H1 (cell line): ENCODE data around the gene PARP16. TPM values are rescaled to one million over a fixed set of nuclear protein-coding genes. Genes with fewer than 3 reads are reported as not detected.

Experiments used
- CBX8 ChIP-seq: fragments of 300-800, 300-1000 bp; sonication (generic); IDR thresholded peaks from 2 replicates; pipeline ENCODE4 v1.7.1; 2016; ENCODE audit warnings: low read depth, low read length, borderline replicate concordance
- CREB1 ChIP-seq: IDR thresholded peaks from 2 replicates; pipeline ENCODE4 v1.6.1; 2012; ENCODE audit warnings: inconsistent platforms
- JUN ChIP-seq: IDR thresholded peaks from 2 replicates; pipeline ENCODE4 v1.6.1; 2011; ENCODE audit warnings: low read depth, mild to moderate bottlenecking, improper control_type of control experiment, low read length
- NRF1 ChIP-seq: IDR thresholded peaks from 2 replicates; pipeline ENCODE4 v1.6.1; 2011; ENCODE audit warnings: mild to moderate bottlenecking, low read depth, low read length, improper control_type of control experiment
- RAD21 ChIP-seq, 2 experiments: IDR thresholded peaks in 1 of 2; conservative IDR thresholded peaks in 1 of 2; 2 replicates each; pipeline ENCODE4 v1.6.1; 2011; ENCODE audit warnings: low read depth in 2 of 2, low read length in 2 of 2, improper control_type of control experiment in 1 of 2, inconsistent platforms in 1 of 2, mild to moderate bottlenecking in 1 of 2, moderate library complexity in 1 of 2
- RBBP5 ChIP-seq: IDR thresholded peaks from 2 replicates; pipeline ENCODE4 v1.7.1; 2012; ENCODE audit warnings: low read depth, mild to moderate bottlenecking, inconsistent platforms, low read length, moderate library complexity, borderline replicate concordance
- SAP30 ChIP-seq: fragments of 300-600 bp; sonication (generic); IDR thresholded peaks from 2 replicates; pipeline ENCODE4 v1.7.1; 2012; ENCODE audit warnings: low read length, moderate library complexity, mild to moderate bottlenecking, inconsistent platforms; ENCODE audit not compliant: insufficient read depth, insufficient replicate concordance
- SIX5 ChIP-seq: IDR thresholded peaks from 2 replicates; pipeline ENCODE4 v1.6.1; 2011; ENCODE audit warnings: mild to moderate bottlenecking, low read depth, low read length
- SP2 ChIP-seq: IDR thresholded peaks from 2 replicates; pipeline ENCODE4 v1.6.1; 2012; ENCODE audit warnings: mild to moderate bottlenecking, low read length, inconsistent platforms
- TEAD4 ChIP-seq: IDR thresholded peaks from 2 replicates; pipeline ENCODE4 v1.6.1; 2012; ENCODE audit warnings: low read depth, low read length, inconsistent platforms, mixed read lengths
- USF2 ChIP-seq: IDR thresholded peaks from 2 replicates; pipeline ENCODE4 v1.6.1; 2011; ENCODE audit warnings: low read length, improper control_type of control experiment
- ZNF274 ChIP-seq: IDR thresholded peaks from 2 replicates; pipeline ENCODE4 v1.7.0; 2012; ENCODE audit warnings: low read length, borderline replicate concordance; ENCODE audit errors: extremely low read depth
- polyA plus RNA-seq, 7 experiments: library from polyadenylated mRNA; depleted of rRNA in 3 of 7; stranded (reverse) in 5 of 7; unstranded in 2 of 7; fragments of >200 nt in 5 of 7; fragments of 200-250 nt in 2 of 7; gene quantifications; 1 replicate in 5 of 7; 2 replicates in 1 of 7; 4 replicates in 1 of 7; pipeline versions ENCODE4 v1.2.1 to v1.2.3, GENCODE V29; 2011 to 2013; ENCODE audit warnings: missing spikeins in 2 of 7, mixed read lengths in 2 of 7
- total RNA-seq: library from RNA; stranded (reverse); fragmentation: NEBNext Ultra II Directional; extraction: Animal tissue kit (Norgen Biotek cat#: 25700); gene quantifications from 2 replicates; pipeline ENCODE4 v1.2.1, GENCODE V29; 2021

Gene PARP16
- total and polyA plus RNA-seq, 2 of the 8 experiments (the other 6 are each of a cell fraction or from before 2014, with no cell fraction given), result 3.7 to 5.0 TPM

GRCh38 chr15:65303687-65304380 is 17.2 kb upstream of the PARP16 start (continued):
- TF ChIP-seq CBX8 (no peak), SIX5 (no peak), RAD21 (IDR thresholded peaks at IDR 0.05 in 1 of 2, conservative IDR thresholded peaks at IDR 0.05 in 1 of 2; ENCODE audit: low read depth in 2 of 2, low read length in 2 of 2) (peak in 1 of 2 experiments; percentile 32; a peak in 1 of 4 replicates), ZNF274 (no peak), SP2 (no peak), USF2 (no peak), JUN (no peak), SAP30 (no peak), NRF1 (no peak), TEAD4 (peak; percentile 55; the same call in 1 of the 2 replicates), RBBP5 (peak; percentile 61; the same call in 1 of the 2 replicates), CREB1 (no peak)
